Activated CD4-positive, alpha-beta memory T cell treated with anti-CD3 and anti-CD28 coated beads for 36 hours (primary cell): Measurements from ENCODE around the gene APOO. TPM values are rescaled to one million over a fixed set of nuclear protein-coding genes. Genes with fewer than 3 reads are reported as not detected.

Experiments
- CTCF ChIA-PET: fragments of 350-600 bp; sonication (Branson Sonifier 250); formaldehyde crosslinking; loops from one replicate; lab custom pipeline; 2021; ENCODE audit warnings: antibody characterized with exemption, inconsistent platforms; lab: Charles Lee
- POLR2A ChIA-PET: fragments of 350-600 bp; sonication (Branson Sonifier 250); formaldehyde crosslinking; loops from one replicate; lab custom pipeline; 2021; ENCODE audit warnings: antibody characterized with exemption; lab: Charles Lee
- DNase-seq: peaks from one replicate; pipeline ENCODE4 v3.0.0-alpha.2; 2020
- H3K27ac Mint-ChIP-seq: one replicate; pipeline ENCODE4 v1.8.0; 2021; ENCODE audit warnings: mixed read lengths
- H3K27me3 Mint-ChIP-seq: one replicate; pipeline ENCODE4 v1.8.0; 2021; ENCODE audit warnings: mixed read lengths
- H3K36me3 Mint-ChIP-seq: one replicate; pipeline ENCODE4 v1.8.0; 2021; ENCODE audit warnings: mixed read lengths
- H3K4me1 Mint-ChIP-seq: one replicate; pipeline ENCODE4 v1.8.0; 2021; ENCODE audit warnings: low read depth, mixed read lengths
- H3K4me3 Mint-ChIP-seq: one replicate; pipeline ENCODE4 v1.8.0; 2021; ENCODE audit warnings: mild to moderate bottlenecking, mixed read lengths
- H3K9me3 Mint-ChIP-seq: one replicate; pipeline ENCODE4 v1.8.0; 2021; ENCODE audit warnings: mixed read lengths
- intact Hi-C: fragments of 100-400 bp; cut with micrococcal nuclease; formaldehyde crosslinking; loops from one replicate; pipeline ENCODE4 v1.15.1; 2023
- total RNA-seq, 2 experiments: library from RNA; stranded (reverse); gene quantifications; one replicate each; pipeline ENCODE4 v1.2.3, GENCODE V29; 2021

Gene APOO
- total RNA-seq, 2 experiments from 2014 or later, result 32.8 to 35.0 TPM

DNA sequence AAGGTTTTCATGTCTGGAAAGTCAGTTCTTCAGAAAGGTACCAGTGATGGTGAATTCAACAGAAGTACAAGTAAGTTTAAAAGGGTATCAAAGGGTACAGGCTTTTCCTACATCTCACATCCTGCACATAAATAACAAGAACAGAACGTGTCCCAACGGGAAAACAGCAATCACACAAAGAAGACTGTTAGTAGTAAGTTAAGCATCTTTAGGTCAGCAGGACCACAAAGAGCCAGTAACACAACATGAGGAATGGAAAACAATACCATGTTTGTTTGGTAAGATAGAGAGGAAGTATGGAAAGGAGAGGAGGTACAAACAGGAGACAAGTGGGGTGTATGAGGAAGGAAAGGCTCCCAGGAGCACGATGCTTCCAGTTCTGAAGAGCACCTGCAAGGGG is 81.5 kb downstream of the APOO start:
- H3K27ac Mint-ChIP-seq, result no peak overlapping the region
- no peaks in the 10 kb centered on the region for H3K4me1 Mint-ChIP-seq
- H3K4me3 Mint-ChIP-seq, result no peak overlapping the region
- no peaks in the 10 kb centered on the region for H3K27me3 Mint-ChIP-seq
- ChIA-PET POLR2A (no interaction called here), CTCF (no interaction called here)
- no peak for DNase-seq
- H3K9me3 Mint-ChIP-seq, result no peaks in the 10 kb centered on the region
- no peaks in the 10 kb centered on the region for H3K36me3 Mint-ChIP-seq
- intact Hi-C loops, result no loop called here

DNA sequence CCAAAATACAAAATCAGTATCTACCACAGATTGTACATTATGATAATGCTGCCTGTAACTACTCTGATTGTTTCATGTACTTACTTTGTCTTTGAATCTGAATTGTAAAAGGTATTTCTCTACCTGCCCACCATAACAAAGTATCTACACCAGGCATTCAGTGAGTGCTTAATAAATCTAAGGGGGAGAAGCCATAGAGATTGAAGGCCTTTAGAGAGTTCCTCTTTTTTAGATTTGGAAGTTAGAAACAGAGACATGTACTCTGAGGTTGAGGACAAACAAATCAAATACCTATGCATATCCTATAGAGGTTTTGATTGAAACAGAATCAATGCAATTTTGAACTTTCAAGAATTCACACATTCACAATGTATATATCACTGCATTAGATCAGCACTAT is 82.1 kb downstream of the APOO start:
- no peak for DNase-seq
- Mint-ChIP-seq H3K36me3 (no peaks in the 10 kb centered on the region), H3K27ac (no peak overlapping the region), H3K4me1 (no peaks in the 10 kb centered on the region), H3K27me3 (no peaks in the 10 kb centered on the region), H3K4me3 (no peak overlapping the region), H3K9me3 (no peaks in the 10 kb centered on the region)
- CTCF ChIA-PET, result no interaction called here
- intact Hi-C loops, result no loop called here
- POLR2A ChIA-PET, result no interaction called here

DNA sequence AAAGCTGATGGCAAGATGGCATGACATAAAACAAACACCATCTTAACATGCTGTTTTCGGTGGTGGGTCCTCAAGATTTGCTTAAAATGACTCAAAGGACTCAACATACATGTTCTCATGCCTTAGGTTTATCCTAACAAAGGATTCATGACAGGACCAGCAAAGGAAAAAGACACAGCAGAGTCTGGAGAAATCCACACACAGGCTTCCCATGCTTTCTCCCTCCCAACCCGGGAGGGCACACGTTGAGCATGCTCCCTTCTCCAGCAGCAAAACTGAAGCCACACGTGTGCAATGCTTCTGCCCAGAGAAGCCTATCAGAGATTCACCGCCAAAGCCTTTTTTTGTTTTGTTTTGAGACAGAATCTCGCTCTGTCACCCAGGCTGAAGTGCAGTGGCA is 84.9 kb downstream of the APOO start:
- ChIA-PET CTCF (no interaction called here), POLR2A (no interaction called here)
- H3K4me1 Mint-ChIP-seq, result no peaks in the 10 kb centered on the region
- no peaks in the 10 kb centered on the region for H3K27me3 Mint-ChIP-seq
- no peaks in the 10 kb centered on the region for H3K9me3 Mint-ChIP-seq
- no peak overlapping the region for H3K27ac Mint-ChIP-seq
- no peak overlapping the region for H3K4me3 Mint-ChIP-seq
- H3K36me3 Mint-ChIP-seq, result no peaks in the 10 kb centered on the region
- intact Hi-C loops, result no loop called here
- DNase-seq, result no peak

DNA sequence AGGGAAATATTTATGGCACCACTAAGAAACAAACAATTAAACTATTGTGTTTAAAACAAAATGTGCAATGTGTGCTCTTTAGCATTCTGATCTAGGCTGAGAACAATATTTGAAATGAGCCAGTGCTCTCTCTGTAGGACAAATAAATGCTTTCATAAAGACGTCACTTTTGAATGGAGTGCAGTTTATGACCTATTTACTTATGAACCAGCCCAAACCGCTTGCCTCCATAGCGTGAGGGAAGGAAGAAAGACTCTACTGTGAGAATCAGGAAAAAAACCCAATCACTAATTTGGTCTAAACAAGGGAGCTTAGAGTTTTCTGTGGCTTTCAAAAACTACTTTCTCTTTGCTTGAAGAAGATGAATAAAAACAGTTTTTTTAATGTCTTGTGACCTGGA is 85.3 kb downstream of the APOO start:
- Mint-ChIP-seq H3K4me3 (no peak overlapping the region), H3K27me3 (no peaks in the 10 kb centered on the region), H3K36me3 (no peaks in the 10 kb centered on the region), H3K9me3 (no peaks in the 10 kb centered on the region), H3K27ac (no peak overlapping the region), H3K4me1 (no peaks in the 10 kb centered on the region)
- no peak for DNase-seq
- POLR2A ChIA-PET, result no interaction called here
- CTCF ChIA-PET, result no interaction called here
- intact Hi-C loops, result no loop called here

DNA sequence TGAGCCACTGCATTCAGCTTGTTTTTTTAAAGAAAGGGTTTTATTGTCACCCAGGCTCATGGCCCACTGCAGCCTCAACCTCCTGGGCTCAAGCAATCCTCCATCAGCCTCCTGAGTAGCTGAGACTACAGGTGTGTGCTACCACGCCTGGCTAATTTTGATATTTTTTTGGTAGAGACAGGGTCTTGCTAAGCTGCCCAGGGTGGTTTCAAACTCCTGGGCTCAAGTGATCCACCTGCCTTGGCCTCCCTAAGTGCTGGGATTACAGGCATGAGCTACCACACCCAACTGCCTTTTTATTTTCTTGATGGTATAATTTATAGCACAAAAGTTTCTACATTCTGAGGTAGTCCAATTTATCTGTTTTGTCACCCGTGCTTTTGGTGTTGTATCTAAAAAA is 85.9 kb downstream of the APOO start:
- Mint-ChIP-seq H3K36me3 (no peaks in the 10 kb centered on the region), H3K4me1 (no peaks in the 10 kb centered on the region), H3K27ac (no peak overlapping the region), H3K27me3 (no peaks in the 10 kb centered on the region), H3K4me3 (no peak overlapping the region), H3K9me3 (no peaks in the 10 kb centered on the region)
- no peak for DNase-seq
- ChIA-PET POLR2A (no interaction called here), CTCF (no interaction called here)
- intact Hi-C loops, result no loop called here

DNA sequence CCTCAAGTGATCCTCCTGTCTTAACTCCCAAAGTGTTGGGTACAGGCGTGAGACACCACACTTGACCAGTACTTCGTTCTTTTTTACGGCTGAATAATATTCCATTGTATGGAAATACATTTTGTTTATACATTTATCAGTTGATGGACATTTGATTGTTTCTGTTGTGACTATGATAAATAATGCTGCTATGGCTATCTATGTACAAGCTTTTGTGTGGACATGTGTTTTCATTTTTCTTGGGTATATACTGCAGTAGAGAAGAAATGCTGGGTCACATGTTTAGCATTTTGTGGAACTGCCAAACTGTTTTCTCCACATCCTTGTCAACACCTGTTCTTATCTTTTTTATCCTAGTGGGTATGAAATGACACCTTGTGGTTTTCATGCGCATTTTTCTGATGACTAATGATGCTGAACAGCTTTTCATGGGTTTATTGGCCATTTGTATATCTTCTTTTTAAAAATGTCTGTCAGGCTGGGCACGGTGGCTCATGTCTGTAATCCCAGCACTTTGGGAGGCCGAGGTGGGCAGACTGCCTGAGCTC is 87.4 kb downstream of the APOO start:
- Mint-ChIP-seq H3K36me3 (no peaks in the 10 kb centered on the region), H3K27ac (no peak overlapping the region), H3K4me3 (no peak overlapping the region), H3K4me1 (no peaks in the 10 kb centered on the region), H3K27me3 (no peaks in the 10 kb centered on the region), H3K9me3 (no peaks in the 10 kb centered on the region)
- ChIA-PET CTCF (no interaction called here), POLR2A (interaction anchor here (0.6 kb wide), 1 partner anchor 84 kb away, joined by 4 read pairs; no protein-coding TSS in a partner anchor)
- DNase-seq, result no peak
- intact Hi-C loops, result no loop called here

DNA sequence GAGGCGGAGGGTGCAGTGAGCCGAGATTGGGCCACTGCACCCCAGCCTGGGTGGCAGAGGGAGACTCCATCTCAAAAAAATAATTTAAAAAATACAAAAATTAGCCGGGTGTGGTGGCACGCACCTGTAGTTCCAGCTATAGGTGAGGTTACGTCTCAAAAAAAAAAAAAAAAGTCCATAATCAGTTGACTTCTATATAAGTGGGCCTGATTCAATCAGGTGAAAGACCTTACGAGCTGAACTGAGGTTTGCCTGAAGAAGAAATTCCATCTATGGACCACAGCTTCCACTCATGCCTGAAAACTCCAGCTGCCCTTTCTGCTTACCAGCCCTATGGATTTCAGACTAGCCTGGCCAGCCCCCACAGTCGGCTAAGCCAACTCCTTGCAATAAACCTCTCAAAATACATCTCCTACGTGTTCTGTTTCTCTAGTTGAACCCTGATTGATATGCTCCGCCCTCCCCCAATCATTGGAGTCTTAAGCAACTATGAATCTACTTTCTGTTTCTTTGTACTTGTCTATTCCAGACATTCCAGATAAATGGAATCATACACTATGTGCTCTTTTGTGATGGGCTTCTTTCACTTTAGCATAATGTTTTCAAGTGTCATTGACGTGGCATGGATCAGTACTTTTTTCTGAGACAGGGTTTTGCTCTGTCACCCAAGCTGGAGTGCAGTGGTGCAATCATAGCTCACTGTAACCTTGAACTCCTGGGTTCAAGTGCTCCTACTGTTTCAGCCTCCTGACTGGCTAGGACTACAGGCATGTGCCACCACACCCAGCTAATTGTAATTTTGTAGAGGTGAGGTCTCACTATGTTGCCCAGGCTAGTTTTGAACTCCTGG is 88.1 kb downstream of the APOO start:
- Mint-ChIP-seq H3K27me3 (no peaks in the 10 kb centered on the region), H3K36me3 (no peaks in the 10 kb centered on the region), H3K9me3 (no peaks in the 10 kb centered on the region), H3K4me3 (no peak overlapping the region), H3K27ac (no peak overlapping the region), H3K4me1 (no peaks in the 10 kb centered on the region)
- ChIA-PET CTCF (no interaction called here), POLR2A (interaction anchor here (0.6 kb wide), 1 partner anchor 85 kb away, joined by 4 read pairs; no protein-coding TSS in a partner anchor)
- intact Hi-C loops, result no loop called here
- no peak for DNase-seq

DNA sequence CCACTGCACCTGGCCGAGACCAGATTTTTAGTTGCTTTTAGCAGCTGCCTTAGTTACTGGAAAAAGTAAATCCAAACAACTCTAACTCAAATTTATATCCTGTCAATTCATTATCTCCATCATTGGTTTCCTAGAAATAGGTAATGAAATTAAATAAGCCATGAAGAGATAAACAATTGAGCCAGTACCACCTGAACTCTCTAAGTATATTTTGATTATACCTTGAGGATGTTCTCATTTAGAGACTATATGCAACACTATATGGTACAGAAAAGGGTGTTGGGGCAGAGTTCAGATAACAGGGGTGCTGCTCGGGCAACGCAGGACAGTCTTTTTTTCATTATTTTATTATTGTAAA is 89.8 kb downstream of the APOO start:
- Mint-ChIP-seq H3K36me3 (no peaks in the 10 kb centered on the region), H3K4me3 (no peak overlapping the region), H3K4me1 (no peaks in the 10 kb centered on the region), H3K27me3 (no peaks in the 10 kb centered on the region), H3K9me3 (no peaks in the 10 kb centered on the region), H3K27ac (no peak overlapping the region)
- ChIA-PET CTCF (no interaction called here), POLR2A (no interaction called here)
- DNase-seq, result no peak
- intact Hi-C loops, result no loop called here

DNA sequence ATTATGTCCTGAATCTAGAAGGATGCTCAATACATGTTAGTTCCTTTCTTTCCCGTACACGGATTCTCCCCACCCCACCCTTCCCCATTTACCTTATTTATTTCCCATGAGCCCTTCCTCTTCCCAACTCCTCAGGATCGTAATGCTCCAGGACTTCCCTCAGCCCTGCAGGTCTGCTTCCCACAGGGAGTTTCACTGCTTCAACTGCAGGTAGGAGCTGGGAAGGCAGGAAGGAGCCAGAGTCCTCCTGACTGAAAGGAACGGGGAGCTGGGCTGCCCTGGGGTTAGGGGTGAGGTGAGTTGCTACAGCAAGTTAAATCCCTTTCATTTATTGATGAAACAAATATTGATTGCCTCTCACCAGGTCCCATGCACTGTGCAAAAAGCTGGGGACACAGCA is 91.6 kb downstream of the APOO start:
- intact Hi-C loops, result no loop called here
- no peak overlapping the region for H3K27ac Mint-ChIP-seq
- H3K9me3 Mint-ChIP-seq, result no peaks in the 10 kb centered on the region
- H3K4me3 Mint-ChIP-seq, result no peak overlapping the region
- no peak for DNase-seq
- no peaks in the 10 kb centered on the region for H3K27me3 Mint-ChIP-seq
- CTCF ChIA-PET, result interaction anchor here (0.7 kb wide), 1 partner anchor 105 kb away, joined by 3 read pairs; no protein-coding TSS in a partner anchor
- H3K4me1 Mint-ChIP-seq, result no peaks in the 10 kb centered on the region
- no peaks in the 10 kb centered on the region for H3K36me3 Mint-ChIP-seq
- POLR2A ChIA-PET, result no interaction called here

DNA sequence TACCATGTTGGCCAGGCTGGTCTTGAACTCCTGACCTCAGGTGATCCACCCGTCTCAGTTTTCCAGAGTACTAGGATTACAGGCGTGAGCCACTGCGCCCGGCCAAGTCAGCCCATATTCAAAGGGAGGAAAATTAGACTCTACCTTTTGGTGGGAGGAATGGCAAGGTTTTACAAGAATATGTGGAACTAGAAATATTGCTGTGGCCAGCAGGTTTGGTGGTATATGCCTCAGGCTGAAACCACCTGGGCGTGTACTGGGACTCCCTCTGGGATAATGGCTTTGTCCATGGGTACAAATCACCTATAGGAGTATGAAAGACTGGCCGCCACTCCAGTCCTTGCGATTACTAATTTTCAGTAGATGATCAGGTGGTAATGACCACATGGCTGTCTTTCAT is 92.4 kb downstream of the APOO start:
- Mint-ChIP-seq H3K36me3 (no peaks in the 10 kb centered on the region), H3K27me3 (no peaks in the 10 kb centered on the region), H3K4me3 (no peak overlapping the region), H3K9me3 (no peaks in the 10 kb centered on the region), H3K4me1 (no peaks in the 10 kb centered on the region), H3K27ac (no peak overlapping the region)
- intact Hi-C loops, result no loop called here
- POLR2A ChIA-PET, result no interaction called here
- CTCF ChIA-PET, result no interaction called here
- DNase-seq, result no peak

DNA sequence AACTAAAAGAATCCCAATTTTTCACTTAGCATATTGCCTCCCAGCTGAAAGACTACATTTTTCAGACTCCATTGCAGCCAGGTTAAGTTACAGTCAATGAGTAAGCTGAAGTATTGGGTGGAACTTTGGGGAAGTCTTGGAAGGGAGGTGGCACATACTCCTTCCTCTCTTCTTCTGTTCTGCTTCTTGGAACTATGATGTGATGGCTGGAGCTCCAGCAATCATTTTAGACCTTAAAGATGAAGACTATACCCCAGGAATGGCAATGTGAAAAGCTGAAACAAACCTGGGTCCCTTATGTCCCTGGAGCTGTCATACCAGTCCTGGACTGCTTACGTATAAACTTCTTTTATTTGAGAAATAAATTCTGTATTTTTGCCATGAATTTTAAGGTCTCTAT is 93.9 kb downstream of the APOO start:
- intact Hi-C loops, result no loop called here
- POLR2A ChIA-PET, result no interaction called here
- Mint-ChIP-seq H3K4me3 (no peak overlapping the region), H3K27me3 (no peaks in the 10 kb centered on the region), H3K36me3 (no peaks in the 10 kb centered on the region), H3K4me1 (no peaks in the 10 kb centered on the region), H3K27ac (no peak overlapping the region), H3K9me3 (no peaks in the 10 kb centered on the region)
- no peak for DNase-seq
- CTCF ChIA-PET, result no interaction called here

DNA sequence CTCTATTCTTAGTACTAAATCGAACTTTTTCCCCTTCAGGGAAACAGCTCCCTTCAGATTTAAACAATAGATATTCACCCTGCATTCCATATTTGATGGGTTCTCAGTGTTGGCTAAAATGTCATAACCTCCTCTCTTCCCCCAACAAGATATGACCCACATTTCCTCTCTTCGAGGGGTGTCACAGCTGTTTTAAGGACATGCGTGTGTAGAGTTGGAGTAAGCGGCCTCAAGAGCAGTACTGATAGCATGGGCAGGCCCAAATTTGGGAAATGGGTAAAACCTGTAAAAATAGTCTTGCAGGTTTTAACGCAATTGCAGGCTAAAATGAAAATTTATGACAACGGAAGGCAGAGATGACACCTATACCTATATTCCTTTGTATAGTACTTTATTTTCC is 96.1 kb downstream of the APOO start:
- no peak overlapping the region for H3K4me3 Mint-ChIP-seq
- DNase-seq, result no peak
- POLR2A ChIA-PET, result no interaction called here
- H3K4me1 Mint-ChIP-seq, result no peaks in the 10 kb centered on the region
- H3K9me3 Mint-ChIP-seq, result no peaks in the 10 kb centered on the region
- CTCF ChIA-PET, result interaction anchor here (0.8 kb wide), 1 partner anchor 904 kb away, joined by 3 read pairs; no protein-coding TSS in a partner anchor
- H3K27ac Mint-ChIP-seq, result no peak overlapping the region
- H3K36me3 Mint-ChIP-seq, result no peaks in the 10 kb centered on the region
- H3K27me3 Mint-ChIP-seq, result no peaks in the 10 kb centered on the region
- intact Hi-C loops, result no loop called here
